ENCODE measurements around the gene CMAS. TPM values are rescaled to one million over a fixed set of nuclear protein-coding genes. Genes with fewer than 3 reads are reported as not detected.
"Not testable (repeated sequence)": the region's sequence is repeated elsewhere in the genome, so short reads cannot be mapped to it uniquely, and the experiment has no call there.

CMAS gene
- total RNA-seq, result 10 to 100 TPM; 25.8 to 60.2 (median 33.1) TPM

GRCh38 chr12:22046090-22046967 is at the start of gene CMAS:
CMAS (plus strand) TSS chr12:22046218; CDS start chr12:22046304, 86 bp downstream.
- Histone ChIP-seq H3K4me1 (peaks cover 0 to 45% (median 0%) of the 10 kb centered on the region in 3 donors), H3K9me3 (no peaks in the 10 kb centered on the region), H3K4me3 (peak within 1 kb of the TSS; percentile 97 to 98), H3K36me3 (no peaks in the 10 kb centered on the region), H3K27ac (peak within 1 kb of the TSS; percentile 80 to 96 (median 86)), H3K27me3 (no peaks in the 10 kb centered on the region)
- 0% methylated on average over 4 to 12 of the region's 64 CpGs for WGBS, 2 donors (ENCODE audit: low coverage in 1 of 2)
- TF ChIP-seq, protein P1, sequence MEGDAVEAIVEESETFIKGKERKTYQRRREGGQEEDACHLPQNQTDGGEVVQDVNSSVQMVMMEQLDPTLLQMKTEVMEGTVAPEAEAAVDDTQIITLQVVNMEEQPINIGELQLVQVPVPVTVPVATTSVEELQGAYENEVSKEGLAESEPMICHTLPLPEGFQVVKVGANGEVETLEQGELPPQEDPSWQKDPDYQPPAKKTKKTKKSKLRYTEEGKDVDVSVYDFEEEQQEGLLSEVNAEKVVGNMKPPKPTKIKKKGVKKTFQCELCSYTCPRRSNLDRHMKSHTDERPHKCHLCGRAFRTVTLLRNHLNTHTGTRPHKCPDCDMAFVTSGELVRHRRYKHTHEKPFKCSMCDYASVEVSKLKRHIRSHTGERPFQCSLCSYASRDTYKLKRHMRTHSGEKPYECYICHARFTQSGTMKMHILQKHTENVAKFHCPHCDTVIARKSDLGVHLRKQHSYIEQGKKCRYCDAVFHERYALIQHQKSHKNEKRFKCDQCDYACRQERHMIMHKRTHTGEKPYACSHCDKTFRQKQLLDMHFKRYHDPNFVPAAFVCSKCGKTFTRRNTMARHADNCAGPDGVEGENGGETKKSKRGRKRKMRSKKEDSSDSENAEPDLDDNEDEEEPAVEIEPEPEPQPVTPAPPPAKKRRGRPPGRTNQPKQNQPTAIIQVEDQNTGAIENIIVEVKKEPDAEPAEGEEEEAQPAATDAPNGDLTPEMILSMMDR (IDR thresholded peaks at IDR 0.05), result no peak
- TF ChIP-seq POLR2A (IDR thresholded peaks at IDR 0.05) (peak; percentile 46 to 55), POLR2AphosphoS5 (IDR thresholded peaks at IDR 0.05) (peak; percentile 59), EP300 (IDR thresholded peaks at IDR 0.05) (no peak)
- peak; percentile 92 for ATAC-seq

DNA sequence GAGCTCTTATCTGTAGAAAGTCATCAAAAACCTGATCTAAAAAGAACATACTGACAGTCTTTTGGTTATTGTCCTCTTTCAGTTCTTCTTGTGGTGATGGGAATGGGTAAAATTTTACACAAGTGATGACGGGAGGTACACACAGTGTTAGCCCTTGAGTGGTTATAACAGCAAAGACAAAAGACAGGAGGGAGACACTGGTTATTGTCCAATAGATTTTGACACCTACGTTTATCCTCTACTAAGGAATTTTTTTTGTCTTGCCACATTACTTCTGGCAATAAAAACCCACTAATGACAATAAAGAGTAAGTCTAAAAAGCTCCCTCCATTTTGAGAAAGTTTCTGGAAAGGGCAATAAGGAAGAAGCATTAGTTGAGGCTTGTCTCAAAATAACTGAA is 47.7 kb upstream of the CMAS start:
- no peaks in the 10 kb centered on the region for H3K9me3 ChIP-seq
- H3K27ac ChIP-seq, result no peak overlapping the region
- 40 to 58% methylated on average over 2 of the region's 2 CpGs for WGBS, 2 donors (ENCODE audit: low coverage in 1 of 2)
- no peak overlapping the region for H3K4me3 ChIP-seq
- no peaks in the 10 kb centered on the region for H3K4me1 ChIP-seq
- no peaks in the 10 kb centered on the region for H3K27me3 ChIP-seq
- TF ChIP-seq EP300 (IDR thresholded peaks at IDR 0.05) (no peak), POLR2A (IDR thresholded peaks at IDR 0.05) (no peak), POLR2AphosphoS5 (IDR thresholded peaks at IDR 0.05) (no peak)
- TF ChIP-seq, protein P1 (IDR thresholded peaks at IDR 0.05), result no peak
- no peaks in the 10 kb centered on the region for H3K36me3 ChIP-seq
- ATAC-seq, result no peak

GRCh38 chr12:21998782-21999181 is 47.2 kb upstream of the CMAS start:
- ATAC-seq, result no peak
- no peak overlapping the region for H3K4me3 ChIP-seq
- H3K9me3 ChIP-seq, result no peaks in the 10 kb centered on the region
- TF ChIP-seq POLR2AphosphoS5 (IDR thresholded peaks at IDR 0.05) (no peak), EP300 (IDR thresholded peaks at IDR 0.05) (no peak), POLR2A (IDR thresholded peaks at IDR 0.05) (no peak)
- TF ChIP-seq, protein P1 (IDR thresholded peaks at IDR 0.05), result no peak
- no peaks in the 10 kb centered on the region for H3K4me1 ChIP-seq
- no peak overlapping the region for H3K27ac ChIP-seq
- no peaks in the 10 kb centered on the region for H3K36me3 ChIP-seq
- no peaks in the 10 kb centered on the region for H3K27me3 ChIP-seq
- 42 to 50% methylated on average over 1 of the region's 1 CpG for WGBS, 2 donors (ENCODE audit: low coverage in 1 of 2)

DNA sequence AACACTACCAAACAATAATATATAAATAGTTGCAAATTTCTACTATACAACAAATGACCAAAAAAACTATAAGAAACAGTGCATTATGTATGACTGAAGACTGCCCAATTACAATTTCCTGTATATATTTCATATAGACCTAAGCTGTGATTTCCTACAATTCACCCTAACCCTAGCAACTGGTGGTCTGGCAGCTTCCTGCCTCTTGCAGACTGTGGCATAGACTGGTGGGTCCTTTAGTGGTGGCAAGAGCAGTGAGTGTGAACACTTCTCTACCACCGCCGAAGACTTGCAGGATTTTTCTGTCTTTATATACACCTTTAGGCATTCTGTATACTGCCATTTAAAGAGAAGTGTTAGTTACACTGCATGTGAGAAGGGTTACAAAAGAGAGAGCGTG is 43.6 kb upstream of the CMAS start:
- 80 to 87% methylated on average over 1 to 2 of the region's 3 CpGs for WGBS, 2 donors (ENCODE audit: low coverage in 1 of 2)
- Histone ChIP-seq H3K27ac (no peak overlapping the region), H3K4me1 (no peaks in the 10 kb centered on the region), H3K36me3 (no peaks in the 10 kb centered on the region), H3K27me3 (no peaks in the 10 kb centered on the region), H3K9me3 (no peaks in the 10 kb centered on the region), H3K4me3 (no peak overlapping the region)
- ATAC-seq, result no peak
- TF ChIP-seq, protein P1 (IDR thresholded peaks at IDR 0.05), result no peak
- no peak for TF ChIP-seq POLR2AphosphoS5 (IDR thresholded peaks at IDR 0.05)
- no peak for TF ChIP-seq EP300 (IDR thresholded peaks at IDR 0.05)
- TF ChIP-seq POLR2A (IDR thresholded peaks at IDR 0.05), result no peak

DNA sequence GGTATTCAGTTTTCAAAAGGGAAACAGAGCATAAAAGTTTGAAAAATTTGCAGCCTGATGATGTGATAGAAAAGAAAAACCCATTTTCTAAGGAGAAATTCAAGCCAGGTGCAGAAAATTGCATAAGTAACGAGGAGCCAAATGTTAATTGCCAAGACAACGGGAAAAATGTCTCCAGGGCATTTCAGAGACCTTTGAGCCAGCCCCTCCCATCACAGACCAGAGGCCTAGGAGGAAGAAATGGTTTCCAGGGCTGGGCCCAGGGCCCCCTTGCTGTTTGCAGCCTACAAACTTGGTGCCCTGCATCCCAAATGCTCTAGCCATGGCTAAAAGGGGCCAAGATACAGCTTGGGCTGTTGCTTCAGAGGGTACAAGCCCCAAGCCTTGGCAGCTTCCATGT is 38.2 kb upstream of the CMAS start:
- ATAC-seq, H3K27ac ChIP-seq: not testable (repeated sequence)
- WGBS, 2 donors (ENCODE audit: low coverage in 1 of 2), result 54 to 93% methylated on average over 2 of the region's 2 CpGs

More for the DNA sequence above, 38.2 kb upstream of the CMAS start:
- H3K27me3 ChIP-seq, H3K4me3 ChIP-seq, H3K9me3 ChIP-seq, H3K4me1 ChIP-seq, H3K36me3 ChIP-seq: not testable (repeated sequence)

Measured in gastroesophageal sphincter (tissue), 4 donors.